IPS DF 19.7 (cell line): ENCODE results near the gene TULP3.

Source experiments
- DNase-seq: peaks from one replicate; pipeline ENCODE4 v3.0.0-alpha.2; 2013; ENCODE audit warnings: low read depth, low spot score

Gene TULP3

DNA sequence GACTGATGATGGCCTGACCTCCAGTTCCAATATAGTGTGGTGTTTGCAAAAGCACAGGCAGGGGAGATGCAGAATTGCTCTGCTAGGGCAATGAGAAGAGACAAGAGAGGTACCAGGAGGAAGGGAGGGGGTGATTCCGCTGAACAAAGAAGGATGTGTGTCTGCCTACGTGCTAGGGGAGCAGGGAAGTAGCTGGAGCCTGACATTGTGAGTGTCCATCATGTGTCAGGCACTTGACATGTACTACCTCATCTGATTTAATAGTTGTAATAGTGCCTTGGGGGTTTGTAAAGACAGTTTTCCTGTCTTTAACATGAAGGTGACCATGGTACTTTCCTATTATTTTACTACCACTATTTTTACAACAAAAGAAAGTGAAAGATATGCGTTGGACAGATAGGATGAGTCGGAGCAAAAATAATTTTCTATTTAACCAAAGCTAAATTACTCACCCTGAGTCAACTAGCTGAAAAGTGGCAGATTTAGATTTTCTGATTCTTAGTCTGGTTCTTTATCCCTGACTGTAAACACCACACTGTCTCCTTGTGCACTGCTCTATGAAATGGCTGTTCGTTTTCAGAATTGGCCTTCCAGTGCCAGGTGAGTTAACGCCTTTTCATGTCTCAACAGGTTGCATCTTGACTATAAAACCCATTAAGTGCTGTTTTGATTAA, 34.8 kb downstream of the TULP3 start:
- DNase-seq, result no peak

DNA sequence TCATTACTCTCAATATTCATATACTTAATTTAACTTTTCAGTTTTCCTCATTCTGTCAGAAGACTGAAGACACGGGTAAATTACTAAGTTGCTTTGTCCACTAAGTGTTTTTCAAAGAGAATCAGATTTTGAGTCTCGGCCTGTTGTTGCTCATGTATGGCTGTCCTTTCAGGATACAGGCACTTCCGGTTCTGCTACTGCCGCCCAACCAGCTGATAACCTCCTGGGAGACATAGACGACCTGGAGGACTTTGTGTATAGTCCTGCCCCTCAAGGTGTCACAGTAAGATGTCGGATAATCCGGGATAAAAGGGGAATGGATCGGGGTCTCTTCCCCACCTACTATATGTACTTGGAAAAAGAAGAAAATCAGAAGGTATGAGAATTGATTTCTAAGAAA, 40.2 kb downstream of the TULP3 start:
- DNase-seq, result no peak

DNA sequence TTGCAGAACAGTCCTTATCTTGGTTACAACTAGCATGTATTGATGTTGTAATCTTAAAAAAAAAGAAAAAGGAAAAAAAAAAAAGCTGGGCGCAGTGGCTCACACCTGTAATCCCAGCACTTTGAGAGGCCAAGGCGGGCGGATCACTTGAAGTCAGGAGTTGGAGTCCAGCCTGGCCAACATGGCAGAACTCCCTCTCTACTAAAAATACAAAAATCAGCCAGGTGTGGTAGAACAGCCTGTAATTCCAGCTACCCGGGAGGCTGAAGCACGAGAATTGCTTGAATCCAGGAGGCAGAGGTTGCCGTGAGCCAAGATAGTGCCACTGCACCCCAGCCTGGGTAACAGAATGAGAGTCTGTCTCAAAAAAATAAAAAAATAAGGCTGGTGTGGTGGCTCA, 42.9 kb downstream of the TULP3 start:
- no peak for DNase-seq

DNA sequence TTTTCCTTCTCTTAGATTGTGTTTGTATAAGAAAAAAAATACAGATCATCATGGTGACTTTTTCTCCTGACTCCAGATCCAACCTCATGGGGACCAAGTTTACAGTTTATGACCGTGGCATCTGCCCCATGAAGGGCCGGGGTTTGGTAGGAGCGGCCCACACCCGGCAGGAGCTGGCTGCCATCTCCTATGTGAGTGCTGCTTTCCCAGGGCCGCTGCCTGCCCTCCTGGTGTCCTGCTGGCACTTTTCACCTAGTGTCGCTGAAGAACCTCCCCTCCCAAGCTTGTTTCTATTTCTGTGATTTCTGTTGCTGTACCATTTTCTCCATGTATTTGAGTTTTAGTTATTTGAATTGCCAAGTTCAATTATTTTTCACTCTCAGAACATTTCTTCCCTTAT, 43.7 kb downstream of the TULP3 start:
- DNase-seq, result no peak

DNA sequence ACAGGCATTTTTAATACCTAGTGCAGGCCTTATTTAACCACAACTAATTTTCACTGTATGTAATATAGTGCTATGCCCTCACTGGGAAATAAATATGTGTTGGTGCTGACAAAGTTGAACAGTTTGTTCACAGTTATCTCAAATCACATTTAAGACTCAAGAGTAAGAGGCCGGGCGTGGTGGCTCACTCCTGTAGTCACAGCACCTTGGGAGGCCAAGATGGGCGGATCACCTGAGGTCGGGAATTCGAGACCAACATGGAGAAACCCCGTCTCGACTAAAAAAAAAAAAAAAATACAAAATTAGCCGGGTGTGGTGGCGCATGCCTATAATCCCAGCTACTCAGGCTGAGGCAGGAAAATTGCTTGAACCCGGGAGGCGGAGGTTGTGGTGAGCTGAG, 45.6 kb downstream of the TULP3 start:
- DNase-seq, result no peak

DNA sequence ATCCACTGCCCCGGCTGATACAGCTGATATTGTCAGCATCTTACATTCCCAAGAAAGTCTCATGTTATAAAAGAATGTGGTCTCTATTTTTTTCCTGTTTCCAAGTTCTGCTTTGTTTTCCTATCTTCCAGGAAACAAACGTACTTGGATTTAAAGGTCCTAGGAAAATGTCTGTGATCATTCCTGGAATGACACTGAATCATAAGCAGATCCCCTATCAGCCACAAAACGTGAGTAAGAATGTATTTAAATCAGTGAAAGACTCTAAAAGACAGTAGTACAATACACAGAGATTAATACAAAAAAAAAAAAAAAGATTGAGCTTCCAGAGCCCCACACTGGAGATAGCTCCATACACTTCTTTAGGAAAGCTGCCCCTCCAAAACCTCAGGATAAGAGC, 46.8 kb downstream of the TULP3 start:
- no peak for DNase-seq

DNA sequence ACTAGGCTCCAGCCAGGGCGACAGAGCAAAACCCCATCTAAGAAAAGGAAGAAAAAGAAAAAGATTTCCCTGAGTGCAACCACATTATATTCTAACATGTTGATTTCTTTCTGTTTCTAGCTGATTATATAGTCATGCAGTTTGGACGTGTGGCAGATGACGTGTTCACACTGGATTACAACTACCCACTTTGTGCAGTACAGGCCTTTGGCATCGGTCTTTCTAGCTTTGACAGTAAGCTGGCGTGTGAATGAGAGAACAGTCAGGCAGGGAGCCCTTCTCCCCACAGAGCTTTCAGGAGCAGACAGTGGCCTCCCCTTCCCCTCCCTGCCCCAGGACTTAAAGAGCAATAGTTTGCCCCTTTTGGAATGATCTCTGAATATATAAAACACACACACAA, 48.5 kb downstream of the TULP3 start:
- DNase-seq, result no peak

DNA sequence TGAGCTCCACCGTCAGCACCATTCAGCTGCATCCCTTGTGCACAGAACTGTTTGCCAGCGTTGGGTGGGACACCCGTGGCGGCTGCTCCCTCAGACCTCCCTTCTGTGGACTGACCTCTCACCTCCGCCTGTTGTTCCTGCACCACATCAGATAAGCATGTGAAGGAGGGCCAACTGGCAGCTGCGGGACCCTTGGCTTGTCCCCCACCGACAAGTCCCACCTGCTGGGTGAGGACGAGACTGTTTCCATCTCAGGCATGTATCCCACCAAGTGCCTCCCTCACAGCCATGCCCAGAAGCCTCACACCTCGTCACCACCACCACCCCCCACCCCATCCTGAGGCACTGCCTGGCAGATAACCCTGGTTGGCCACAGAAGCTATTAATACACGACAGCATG, 49.9 kb downstream of the TULP3 start:
- DNase-seq, result no peak

DNA sequence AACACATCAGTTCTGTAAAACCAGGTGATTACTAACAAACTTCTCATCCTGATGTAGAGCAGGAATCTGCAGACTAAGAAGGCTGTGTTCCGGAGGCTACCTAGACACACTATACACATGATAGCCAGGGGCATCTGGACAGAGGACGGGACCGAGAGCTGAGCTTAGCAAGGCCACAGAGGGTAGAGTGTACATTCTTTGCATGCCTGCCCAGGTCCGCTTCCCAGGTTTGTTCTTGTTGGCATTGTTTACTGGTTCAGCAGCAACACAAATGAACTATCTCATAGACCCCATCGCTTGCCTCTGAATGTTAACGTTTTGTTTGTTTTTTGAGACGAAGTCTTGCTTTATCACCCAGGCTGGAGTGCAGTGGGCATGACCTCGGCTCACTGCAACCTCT, 50.8 kb downstream of the TULP3 start:
- no peak for DNase-seq

DNA sequence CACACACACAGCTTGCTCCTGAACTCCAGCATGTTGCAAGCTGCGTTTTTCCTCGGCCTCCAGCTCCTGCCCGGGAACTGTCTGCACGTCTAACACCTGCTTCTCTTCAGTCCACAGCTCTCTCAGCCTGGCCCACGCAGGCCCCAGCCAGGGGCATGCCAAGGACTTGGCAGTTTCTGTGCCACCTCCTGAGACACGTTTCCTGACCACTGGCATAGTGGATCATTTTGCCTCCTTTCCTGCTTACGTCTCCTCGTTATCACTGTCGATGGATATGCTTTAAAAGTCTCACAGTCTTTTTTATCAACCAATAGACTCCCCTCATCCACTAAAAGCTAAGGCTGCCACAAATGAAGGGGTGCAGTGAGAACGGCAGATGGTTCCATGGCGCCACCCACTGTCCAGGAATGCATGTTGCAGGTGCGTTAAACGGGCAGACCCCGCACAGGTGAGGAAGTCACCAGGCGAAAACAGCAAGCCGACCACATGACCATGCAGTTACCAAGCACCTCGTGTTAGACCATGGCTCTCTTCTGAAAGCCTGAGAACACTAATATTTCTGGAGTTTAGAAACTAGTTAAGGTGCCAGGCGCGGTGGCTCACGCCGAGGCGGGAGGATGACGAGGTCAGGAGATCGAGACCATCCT, 53.8 kb downstream of the TULP3 start:
- no peak for DNase-seq

DNA sequence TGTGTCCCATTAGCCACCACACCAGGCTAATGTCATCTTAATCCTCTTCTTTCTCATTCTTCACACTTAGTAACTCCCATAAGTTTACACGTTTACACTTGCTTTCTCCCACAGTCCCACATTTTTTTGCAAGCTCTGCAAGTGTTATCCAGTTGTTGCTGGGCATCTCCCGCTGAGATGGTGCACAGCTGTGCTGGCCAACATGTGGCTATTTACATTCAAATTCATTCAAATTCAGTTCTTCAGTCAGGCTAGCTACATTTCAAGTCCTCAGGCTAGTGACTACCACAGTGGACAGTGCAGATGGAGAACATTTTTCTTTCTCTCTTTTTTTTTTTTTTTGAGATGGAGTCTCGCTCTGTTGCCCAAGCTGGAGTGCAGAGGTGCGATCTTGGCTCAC, 58.7 kb downstream of the TULP3 start:
- DNase-seq, result no peak

DNA sequence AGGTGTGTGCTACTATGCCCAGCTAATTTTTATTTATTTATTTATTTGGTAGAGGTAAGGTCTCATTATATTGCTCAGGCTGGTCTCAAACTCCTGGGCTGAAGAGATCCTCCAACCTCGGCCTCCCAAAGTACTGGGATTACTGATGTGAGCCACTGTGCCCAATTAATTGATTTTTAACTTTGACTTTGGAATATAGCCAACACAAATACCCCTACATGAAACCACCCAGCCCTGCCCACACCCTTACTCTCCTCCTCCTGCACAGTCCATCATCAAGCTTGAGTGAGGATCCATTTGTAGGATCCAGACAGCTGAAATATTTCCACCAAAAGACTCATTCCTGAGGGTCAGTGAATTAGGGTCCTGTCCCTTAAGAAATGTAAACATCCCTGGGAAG, 65.2 kb downstream of the TULP3 start:
- DNase-seq, result no peak

DNA sequence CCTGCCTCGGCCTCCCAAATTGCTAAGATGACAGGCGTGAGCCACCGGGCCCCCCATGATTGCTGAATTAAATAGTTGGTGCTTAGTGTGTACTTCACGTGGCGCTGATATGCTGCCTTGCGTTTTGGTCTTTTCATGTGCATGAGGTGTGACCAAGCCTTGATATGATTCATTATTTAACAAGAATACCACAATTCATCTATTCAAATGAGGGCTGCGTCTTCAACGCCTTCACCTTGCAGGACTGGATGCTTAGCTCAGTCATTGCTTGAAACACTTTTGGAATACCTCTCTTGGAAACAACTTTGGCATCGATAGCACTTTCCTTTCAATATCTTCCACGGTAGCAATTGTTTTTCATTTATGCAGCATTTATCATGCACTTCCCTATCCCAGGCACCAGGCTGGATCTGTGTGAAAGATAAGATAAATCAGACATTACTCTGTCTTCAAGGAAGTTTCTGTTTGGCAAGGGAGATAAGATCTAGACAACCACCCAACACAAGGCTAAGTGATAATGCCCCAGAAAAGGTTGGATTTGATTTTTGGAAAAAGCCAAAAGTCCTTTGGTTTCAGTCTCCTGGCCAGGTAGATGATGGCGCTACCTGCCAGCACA, 67.2 kb downstream of the TULP3 start:
- no peak for DNase-seq

DNA sequence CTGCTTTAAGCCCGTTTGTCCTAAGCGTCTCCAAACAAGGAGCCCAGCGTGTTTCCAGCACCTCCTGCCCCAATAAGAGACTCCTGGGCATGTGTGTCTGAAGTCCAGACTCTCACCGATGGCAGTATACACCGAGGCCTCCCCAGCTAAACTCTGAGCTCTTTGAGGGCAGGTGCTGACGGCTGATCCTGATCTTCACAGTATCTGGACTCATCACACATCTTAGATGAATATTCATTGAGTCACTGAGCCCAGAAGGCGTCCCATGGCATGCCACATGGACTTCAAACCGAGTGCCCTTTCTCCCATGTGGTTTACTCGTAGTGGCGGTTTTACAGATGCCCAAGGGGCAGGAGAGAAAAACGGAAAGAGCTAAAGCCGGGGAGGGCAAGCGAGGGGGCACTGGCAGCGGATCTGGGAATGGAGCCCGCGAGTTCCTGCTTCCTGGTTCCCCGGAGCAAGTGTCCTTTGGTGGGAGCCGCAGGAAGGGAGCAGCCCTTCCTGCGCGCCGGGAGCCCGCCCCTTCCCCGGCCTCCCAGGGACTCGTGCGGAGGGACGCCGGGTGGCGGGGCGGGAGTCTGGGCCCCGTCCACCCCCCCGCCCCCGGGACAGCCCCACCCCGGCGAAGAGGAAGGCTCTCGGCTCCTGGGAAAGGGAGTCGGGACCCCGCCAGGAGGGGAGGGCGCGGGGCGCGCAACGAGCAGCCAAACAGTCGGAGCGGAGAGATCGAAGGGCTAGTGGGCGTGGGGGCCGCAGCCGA, 67.9 kb downstream of the TULP3 start:
- no peak for DNase-seq

DNA sequence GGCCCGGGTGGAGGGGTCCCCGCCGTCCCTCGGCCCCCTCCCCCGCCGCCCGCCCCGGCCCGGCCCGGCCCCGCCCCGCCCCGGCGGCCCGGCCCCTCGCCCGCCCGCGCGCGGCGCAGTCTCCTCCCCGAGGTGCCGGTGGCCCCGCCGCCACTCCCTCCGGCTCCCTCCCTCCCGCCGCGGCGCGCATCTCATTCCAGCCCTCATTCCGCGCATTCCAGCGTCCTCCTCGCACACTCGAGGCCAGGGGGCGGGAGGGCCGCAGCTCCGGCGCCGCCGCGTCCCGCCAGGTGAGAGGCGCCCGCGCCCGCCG, 68.5 kb downstream of the TULP3 start, which contains the start of gene TEAD4:
TEAD4 (plus strand) TSS at position 206 of the 313 bp plus-strand sequence.
- DNase-seq, result no peak

DNA sequence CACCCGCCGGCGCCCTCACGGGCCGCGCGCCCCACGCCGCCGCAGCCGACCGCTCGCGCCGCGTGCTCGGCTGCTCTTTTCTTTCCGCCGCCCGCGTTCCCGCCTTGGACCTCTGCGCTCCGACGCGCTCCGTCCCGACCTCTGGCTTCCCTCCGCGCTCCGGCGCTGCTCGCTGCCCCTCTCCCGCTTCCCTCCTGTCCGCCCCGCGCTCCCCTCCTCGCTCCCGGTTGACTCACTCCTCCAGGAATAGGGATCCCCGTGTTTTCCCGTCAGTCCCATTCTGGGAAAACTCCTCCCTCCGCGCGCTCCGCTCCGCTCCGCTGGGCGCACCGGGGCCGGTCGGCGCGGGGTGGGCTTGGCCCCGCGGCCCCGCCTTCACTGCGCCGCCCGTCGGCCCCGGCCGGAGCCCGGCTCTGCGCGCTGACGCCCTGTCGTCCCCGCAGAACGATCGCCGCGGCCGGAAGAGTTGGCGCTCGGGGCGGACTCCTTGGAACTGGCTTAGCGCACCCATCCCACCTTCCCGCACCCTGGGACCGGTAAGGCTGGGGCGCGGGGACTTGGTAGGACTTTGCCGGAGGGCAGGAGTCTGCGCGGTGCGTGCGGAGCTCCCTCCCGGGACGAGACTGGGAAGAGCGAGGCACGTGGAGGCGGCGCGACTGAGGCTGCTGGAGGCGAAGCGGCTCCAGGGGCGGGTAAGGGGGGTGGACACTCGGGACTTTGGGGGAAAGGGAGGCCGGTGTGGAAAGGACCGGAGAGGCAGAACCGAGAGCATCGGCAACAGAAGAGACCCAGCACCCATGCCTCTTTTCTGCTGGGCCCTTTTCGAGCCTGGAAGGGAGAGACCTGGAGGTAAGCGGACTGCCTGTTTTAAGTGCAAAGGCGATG, 69.1 kb downstream of the TULP3 start:
- no peak for DNase-seq

DNA sequence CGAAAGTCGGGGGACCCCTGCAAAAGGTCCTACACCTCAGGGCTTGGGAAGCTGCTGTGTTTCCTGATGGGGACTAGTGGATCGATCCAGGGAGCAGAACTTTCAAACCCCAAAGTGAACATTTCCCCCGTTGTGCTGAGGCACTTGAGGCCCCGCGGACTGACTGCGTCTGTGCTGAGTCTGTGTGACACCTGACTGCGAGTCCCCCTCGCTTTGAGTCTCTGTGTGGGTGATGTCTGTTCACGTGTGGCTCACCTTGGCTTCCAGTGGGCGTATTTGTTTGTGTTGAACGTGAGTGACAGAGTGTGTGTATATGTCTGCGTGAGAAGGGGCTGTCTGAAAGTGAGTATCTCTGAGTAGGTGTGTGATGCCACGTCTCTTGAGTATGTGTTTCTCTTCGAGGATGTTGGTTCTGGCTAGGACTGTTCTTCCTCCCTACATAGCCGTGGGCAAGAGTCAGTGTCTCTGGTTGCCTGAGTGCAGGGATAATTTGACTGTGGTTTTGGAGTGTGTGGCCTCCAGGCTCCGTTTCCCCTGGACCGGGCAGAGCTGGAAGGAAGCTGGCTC, 69.8 kb downstream of the TULP3 start:
- DNase-seq, result no peak

DNA sequence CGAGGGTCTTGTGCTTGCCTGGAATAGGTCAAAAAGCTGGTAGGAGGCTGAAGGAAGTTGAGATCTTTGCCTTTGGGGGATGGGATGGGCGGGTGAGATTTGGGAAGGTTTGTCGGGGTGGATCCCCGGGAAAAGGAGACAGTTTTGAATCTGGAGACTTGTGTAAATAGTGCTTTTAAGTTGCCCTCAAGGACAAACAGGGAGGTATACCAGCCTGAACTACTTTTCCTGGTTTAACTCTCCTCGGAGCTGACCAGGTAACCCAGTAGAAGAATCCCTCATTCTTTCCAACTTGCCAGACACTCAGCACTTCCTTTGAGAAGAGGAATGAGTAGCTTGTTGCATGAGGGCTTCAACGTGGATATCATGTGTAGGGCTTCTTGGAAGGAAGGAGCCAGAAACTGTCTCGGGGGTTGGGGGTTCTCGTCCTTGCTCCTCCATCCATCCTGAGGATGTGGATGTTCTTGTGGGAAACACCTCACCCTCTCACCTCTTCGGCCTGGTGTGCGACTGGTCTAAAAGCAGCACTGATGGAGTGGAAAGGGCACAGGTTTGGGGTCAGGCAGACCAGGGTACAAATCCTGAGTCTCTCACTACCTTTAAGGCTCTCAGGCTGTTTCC, 70.4 kb downstream of the TULP3 start:
- no peak for DNase-seq

DNA sequence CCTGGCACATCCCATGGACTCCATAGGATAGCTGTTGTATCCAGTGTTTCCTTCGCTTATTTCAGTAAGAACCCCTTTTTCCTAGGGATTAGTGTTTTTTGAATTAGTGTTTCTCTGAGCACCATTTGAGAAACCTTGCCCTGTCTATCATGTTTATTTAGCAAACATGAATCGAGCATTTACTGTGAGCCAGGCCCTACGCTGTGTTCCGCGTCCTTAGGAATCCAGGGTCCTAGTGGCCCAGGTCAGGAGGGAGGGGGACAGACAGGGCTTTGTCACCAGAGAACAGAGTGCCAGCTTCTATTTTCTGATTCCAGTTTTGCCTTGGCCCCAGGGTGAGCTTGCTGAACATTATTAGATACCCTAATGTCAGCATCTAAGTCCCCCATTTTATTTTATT, 71.0 kb downstream of the TULP3 start:
- DNase-seq, result no peak

DNA sequence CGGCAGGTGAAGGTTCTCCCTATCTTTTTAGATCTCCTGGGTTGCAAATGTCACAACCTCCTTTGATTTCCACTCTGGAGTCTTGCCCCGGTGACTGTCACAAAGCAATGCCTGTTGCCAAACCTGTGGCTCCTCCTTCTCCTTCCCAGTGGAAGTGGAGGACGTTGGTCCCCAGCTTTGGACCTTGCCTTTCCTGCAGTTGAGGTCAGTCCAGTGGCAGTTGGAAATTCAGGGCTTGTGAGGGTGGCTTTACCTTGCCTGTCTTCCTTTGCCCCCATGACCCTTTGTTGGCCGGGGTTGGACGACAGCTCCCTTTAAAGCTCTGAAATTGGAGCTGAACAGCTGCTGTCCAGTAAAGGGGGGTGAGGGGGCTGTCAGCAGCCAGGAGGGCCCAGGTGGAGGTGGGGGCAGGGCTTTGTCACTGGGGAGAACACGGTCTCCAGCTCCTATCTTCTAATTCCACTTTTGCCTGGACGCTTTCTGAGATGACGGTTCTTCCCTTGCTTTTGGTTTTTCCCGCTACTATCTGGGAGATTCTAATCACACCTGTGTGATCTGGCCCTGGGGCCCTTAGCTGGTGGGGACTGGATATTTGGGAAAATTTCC, 72.6 kb downstream of the TULP3 start:
- DNase-seq, result no peak
